HG02973 (cell line): ENCODE measurements around the gene MIGA2.
"Not testable (repeated sequence)": the region's sequence is repeated elsewhere in the genome, so short reads cannot be mapped to it uniquely, and the experiment has no call there.

Experiments
- ATAC-seq: cut with Tn5 transposase; IDR thresholded peaks from one replicate; pipeline ENCODE4 v1.9.1; 2021; ENCODE audit warnings: moderate library complexity; ENCODE audit not compliant: unreplicated experiment

MIGA2 gene

GRCh38 chr9:129098328-129098727 is 61.9 kb downstream of the MIGA2 start:
- ATAC-seq = no peak

GRCh38 chr9:129100383-129101169 is 64.2 kb downstream of the MIGA2 start:
- no peak for ATAC-seq

- no peak for ATAC-seq
These were observed 64.9 kb downstream of the MIGA2 start for GRCh38 chr9:129101279-129101678.

- ATAC-seq = no peak
These were observed 65.7 kb downstream of the MIGA2 start for GRCh38 chr9:129102095-129102525.

DNA sequence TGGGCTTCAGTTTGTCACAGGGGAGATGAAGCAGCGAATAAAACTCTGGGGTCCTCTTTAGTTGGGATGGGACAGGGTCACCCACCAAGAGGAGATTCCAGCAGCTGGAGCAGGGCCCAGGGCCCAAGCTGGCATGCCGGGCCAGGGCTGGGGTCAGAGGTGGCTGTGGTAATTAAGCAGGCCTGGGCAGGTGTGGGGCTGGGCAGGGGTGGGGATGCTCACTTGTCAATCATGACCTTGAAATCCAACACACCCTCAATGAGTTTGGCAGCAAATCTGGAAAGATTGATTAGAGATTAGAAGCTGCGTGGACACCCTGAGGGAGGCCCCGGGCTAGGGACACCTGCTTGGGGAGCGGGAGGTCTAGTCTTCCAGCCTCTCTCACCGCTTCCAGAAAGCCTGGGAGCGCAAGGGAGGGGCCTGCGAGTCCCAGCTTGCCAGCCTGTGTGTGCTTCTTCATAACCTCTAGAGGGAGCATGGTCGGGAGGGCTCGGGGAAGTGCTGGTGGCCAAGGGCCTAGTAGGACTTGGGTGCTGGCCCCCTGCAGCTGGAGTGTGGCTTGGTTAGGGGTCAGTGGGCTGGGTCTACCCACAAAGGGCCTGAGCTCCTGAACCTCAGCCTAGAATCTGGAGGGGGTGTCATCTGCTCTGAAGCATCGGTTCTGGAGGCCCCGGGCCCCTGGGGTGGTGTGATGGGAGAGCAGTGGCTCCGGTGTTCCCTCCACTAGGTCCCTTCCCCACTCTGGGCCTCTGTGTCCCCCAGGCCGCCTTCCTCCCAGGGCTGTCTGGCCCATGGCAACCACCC is 66.6 kb downstream of the MIGA2 start:
- no peak for ATAC-seq

DNA sequence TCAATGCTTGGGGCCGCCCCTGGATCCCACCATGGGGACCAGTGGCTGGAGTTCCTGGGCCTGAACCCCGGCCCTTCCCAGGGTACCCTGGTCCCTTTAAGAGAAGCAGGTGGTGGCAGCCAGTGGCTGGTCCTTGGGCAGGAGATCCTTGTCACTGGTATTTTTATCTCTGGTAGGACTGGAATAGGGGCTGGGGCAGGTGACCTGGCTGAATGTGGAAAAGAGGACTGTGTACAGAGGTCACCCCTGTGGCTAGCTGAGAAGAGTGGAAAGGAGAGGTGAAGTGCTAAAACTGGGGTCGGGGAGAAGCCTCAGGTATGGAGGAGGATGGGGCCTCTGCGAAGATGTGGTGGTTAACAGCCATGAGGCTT is 67.2 kb downstream of the MIGA2 start:
- ATAC-seq = no peak

DNA sequence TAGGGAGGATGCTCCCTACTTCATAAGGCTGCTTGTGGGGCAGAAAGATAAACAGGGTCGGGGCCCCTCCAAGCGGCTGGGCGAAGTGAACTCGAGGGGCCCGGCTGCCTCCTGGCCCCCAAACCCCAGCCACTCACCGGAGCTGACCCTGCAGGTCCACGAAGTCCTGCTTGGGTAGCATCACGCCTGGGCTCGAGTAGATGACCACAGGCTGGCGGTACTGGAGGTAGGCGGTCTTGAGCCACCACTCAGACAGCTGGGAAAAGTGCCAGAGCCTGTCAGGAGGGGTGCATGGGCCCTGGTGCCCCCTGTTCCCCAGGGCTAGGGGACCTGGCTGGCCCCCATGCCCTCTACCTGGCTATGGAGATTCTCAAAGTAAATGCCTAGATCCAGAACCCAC is 67.6 kb downstream of the MIGA2 start:
- no peak for ATAC-seq

- no peak for ATAC-seq
These were observed 69.7 kb downstream of the MIGA2 start for GRCh38 chr9:129105857-129106694.

- ATAC-seq = no peak
These were observed 71.2 kb downstream of the MIGA2 start for GRCh38 chr9:129107651-129108050.

DNA sequence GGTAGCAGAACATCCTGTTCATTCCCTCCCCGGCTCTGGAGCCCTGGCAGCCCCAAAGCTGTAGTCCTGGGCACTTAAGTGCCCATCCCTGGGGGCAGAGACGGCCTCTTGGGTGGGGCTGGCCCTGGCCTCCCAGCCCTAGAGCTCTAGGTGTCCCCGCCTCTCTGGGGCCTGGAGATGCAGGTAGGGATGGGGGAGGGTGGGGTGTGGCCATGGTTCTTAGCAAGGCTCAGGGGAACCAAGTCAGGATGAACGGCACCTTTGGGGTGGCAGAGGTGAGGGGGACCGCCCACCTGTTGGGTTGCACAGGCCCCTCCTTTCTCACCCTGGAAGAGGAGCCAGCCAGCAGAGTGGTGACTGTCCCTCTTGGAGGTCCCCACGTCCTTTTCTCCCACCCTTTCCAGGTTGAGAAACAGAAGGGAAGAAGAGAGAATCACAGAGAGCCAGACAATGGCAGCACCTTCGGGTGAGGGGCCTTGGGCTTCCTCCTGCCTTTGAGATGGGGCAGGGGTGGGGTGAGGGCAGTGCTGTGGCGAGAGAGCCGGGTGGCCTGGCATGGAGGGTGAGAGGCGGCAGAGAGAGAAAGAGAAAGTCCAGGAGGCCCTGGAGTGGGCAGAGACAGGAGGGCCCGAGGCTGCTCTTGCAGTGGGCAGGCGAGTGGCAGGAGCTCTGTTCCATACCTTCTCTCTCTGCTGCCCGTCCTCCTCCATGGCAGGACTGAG is 71.8 kb downstream of the MIGA2 start:
- no peak for ATAC-seq

DNA sequence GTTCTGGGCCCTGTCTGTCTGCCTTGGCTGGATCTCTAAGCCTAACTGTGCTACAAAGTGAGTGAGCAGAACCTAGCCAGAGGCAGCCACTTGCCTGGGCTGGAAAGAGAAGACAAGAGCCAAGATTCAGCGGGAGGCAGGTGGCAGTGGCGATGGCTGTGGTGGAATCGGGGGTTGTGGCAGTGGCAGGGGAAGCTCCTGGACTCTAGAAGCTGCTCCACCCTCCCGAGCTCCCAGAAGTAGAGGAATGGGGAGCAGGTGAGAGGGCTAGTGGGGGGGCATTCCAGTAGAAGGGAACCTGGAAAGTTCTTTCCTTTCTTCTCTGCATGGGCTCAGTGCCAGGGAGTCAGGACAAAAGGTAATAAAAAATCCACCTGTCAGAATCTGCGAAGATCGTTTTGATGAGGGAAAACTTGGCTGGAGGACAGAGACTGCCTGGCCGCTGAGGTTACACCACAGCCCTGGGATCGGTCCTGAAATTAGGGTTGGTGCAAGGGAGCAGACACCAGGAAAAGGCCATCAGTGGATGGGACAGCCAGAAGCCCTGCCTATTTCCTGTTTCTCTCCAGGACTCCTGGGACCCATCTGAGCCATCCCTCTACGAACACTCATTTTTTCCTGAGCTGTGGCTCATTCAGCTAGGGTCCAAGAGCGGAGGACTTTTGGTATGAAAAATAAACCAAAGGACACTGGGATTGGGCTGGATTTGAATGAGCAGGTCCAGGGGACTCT is 72.5 kb downstream of the MIGA2 start:
- no peak for ATAC-seq

- no peak for ATAC-seq
These were observed 73.1 kb downstream of the MIGA2 start for GRCh38 chr9:129109537-129109903.

DNA sequence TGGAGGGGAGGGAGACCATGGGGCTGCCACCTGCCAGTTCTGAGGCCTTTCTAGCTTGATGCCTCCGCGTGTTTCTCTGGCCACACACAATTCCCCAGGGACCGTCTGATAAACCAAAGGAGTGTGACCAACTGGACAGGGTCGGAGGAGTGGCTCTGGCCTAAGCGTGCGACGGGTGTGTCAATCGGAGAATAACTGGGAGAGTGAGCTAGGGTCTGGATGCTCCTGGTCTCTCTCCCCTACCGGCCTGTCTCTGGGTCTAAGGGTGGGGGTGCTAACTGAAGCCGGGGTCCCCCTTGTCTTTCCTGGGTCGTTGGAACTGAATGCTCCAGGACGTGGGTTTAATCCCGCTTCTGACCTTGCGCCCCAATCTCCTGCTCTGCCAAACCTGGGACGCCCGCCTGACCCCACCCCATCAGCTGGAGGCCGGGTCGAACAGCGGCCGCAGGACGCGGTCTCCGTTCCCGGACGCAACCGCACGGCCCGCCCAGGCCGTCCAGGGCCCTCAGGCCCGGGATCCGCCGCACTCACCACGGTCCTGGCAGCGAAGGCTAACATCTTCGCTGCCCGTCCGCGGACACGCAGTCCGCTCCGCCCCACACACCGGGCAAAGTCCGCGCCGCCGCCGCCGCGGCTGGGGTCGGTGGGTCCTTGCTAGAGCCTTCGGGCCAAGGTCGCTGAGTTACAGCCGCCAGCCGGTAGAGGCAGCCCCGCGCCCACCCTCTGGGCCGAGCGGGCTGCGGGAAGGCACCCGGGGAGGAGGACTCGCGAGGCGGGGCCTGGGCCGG is 73.7 kb downstream of the MIGA2 start:
- ATAC-seq = no peak

DNA sequence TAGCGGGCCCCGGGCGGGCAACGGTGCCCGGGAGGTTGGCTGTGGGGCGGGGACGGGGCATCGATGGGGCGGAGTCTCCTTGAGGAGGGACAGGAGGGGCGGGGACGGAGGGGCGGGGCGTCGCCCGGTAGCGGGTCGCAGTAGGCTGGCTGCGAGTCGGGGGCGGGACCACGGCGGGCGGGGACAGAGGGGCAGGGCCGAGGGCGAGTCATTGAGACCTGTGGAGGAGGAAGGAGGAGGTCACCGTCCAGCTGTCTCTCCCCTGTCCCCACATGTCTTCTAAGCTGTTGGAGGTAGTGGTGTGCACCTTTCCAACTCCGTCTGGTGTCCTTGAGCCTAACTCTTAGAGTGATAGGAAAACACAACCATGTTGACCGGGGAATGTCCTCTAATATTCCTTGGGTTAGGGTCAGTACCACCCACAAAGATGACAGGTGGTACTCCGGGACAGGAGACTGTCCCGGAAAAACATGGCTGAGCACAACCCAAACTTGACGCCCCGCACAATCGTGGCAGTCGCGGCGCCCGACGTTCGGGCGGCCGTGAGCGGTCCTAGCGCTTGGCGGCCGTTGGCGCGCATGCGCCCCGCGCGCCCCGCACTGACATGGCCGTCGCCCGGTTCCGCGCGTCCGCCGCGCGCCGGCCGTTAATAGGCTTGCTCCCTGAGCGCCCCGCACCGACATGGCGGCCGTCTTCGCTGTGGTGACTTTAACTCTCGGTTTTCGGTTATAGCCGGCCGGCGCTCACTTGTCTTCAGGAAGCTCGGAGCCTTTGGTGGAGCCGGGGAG is 74.5 kb downstream of the MIGA2 start, which contains the start of the genes CRAT and PTPA:
Gene CRAT, minus strand, starts transcription at position 54 of the 788 bp plus-strand sequence. CDS start 284 bp downstream, outside the sequence.
Gene PTPA, plus strand, starts transcription at position 676 of the 788 bp plus-strand sequence. CDS start 186 bp downstream, outside the sequence.
- peak; percentile 60 for ATAC-seq

DNA sequence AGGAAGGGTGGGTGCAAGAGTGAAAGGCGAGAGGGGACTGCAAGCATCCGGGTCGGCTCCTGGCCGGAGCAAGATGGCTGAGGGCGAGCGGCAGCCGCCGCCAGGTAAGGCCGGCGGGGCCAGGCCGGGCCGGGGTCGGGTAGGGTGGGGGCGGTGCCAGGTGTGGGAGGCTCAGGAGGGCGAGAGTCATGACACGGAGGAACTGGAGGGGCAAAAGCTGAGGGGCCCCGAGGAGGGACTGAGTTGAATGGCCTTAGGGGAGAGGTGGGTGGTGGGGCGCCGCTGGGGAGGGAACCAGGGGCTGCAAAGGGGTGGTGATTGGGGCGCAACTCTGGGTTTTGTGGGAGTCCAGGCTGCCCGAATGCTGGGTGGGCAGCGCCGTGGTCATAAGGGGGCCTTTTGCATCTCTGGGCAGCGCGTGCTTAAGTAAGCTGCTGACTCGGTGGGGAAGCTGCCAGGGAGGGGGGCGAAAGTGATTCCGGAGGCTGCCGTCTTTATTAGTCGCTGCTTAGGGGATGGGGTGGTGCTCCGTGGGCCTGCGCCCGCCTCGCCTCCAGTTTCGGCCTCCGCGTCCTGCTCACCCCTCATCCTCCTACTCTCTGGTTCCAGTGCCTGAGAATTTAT is 75.2 kb downstream of the MIGA2 start:
- ATAC-seq = no peak

DNA sequence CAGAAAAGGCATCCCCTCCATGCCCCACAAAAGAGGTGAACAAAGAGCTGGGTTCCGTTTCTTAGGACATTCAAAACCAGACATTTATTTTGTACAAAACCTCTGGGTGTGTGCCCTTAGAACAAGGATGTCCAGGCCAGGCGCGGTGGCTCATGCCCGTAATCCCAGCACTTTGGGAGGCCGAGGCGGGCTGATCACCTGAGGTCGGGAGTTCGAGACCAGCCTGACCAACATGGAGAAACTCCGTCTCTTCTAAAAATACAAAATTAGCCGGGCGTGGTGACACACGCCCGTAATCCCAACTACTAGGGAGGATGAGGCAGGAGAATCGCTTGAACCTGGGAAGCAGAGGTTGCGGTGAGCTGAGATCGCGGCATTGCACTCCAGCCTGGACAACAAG is 76.1 kb downstream of the MIGA2 start:
- ATAC-seq = not testable (repeated sequence)

GRCh38 chr9:129113645-129114304 is 77.3 kb downstream of the MIGA2 start:
- no peak for ATAC-seq
